Measurements from ENCODE around the gene ITGA8. TPM values are rescaled to one million over a fixed set of nuclear protein-coding genes. Genes with fewer than 3 reads are reported as not detected.

Gene ITGA8
- total RNA-seq, 2 experiments from 2014 or later = not detected

- no peak overlapping the region for H3K27ac Mint-ChIP-seq
- no peak for ATAC-seq
- peak; percentile 64 for DNase-seq
- ChIA-PET POLR2A (no interaction called here), CTCF (no interaction called here)
- H3K4me1 Mint-ChIP-seq (ENCODE audit: low read depth) = no peaks in the 10 kb centered on the region
- H3K9me3 Mint-ChIP-seq (ENCODE audit: insufficient read depth) = no peaks in the 10 kb centered on the region
- no peak overlapping the region for H3K4me3 Mint-ChIP-seq
- H3K36me3 Mint-ChIP-seq (ENCODE audit: low read depth) = no peaks in the 10 kb centered on the region
- H3K27me3 Mint-ChIP-seq (ENCODE audit: low read depth) = peaks cover 8% of the 10 kb centered on the region
Measured at GRCh38 chr10:15744217-15744865, 24.6 kb upstream of the ITGA8 start.

DNA sequence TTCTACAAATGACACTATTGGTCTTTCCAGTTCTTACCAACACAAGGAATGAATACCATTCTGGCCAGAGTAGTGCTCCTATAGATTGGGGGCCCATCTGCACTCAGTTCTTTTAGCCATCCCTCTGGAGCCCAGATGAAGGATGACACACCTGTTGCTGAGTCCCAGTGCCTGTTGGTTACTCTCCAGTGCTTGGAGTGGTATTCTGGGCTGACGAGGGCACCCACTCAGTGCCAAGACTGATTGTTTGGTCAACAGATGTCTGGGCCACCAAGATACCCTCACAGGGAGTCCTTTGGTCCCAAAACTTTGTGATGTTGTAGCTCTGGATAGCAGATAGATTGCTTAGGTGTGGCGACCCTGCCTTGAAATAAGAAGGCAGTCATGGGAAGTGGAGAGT lies 23.7 kb upstream of the ITGA8 start:
- DNase-seq (no peak), ATAC-seq (no peak)
- peaks cover 8% of the 10 kb centered on the region for H3K27me3 Mint-ChIP-seq (ENCODE audit: low read depth)
- no peaks in the 10 kb centered on the region for H3K36me3 Mint-ChIP-seq (ENCODE audit: low read depth)
- H3K4me3 Mint-ChIP-seq = no peak overlapping the region
- ChIA-PET POLR2A (no interaction called here), CTCF (no interaction called here)
- no peak overlapping the region for H3K27ac Mint-ChIP-seq
- H3K9me3 Mint-ChIP-seq (ENCODE audit: insufficient read depth) = no peaks in the 10 kb centered on the region
- no peaks in the 10 kb centered on the region for H3K4me1 Mint-ChIP-seq (ENCODE audit: low read depth)

- DNase-seq (no peak), ATAC-seq (no peak)
- Mint-ChIP-seq H3K27me3 (ENCODE audit: low read depth) (peaks cover 4% of the 10 kb centered on the region), H3K27ac (no peak overlapping the region), H3K36me3 (ENCODE audit: low read depth) (no peaks in the 10 kb centered on the region), H3K4me1 (ENCODE audit: low read depth) (no peaks in the 10 kb centered on the region), H3K4me3 (no peak overlapping the region), H3K9me3 (ENCODE audit: insufficient read depth) (no peaks in the 10 kb centered on the region)
- CTCF ChIA-PET = no interaction called here
- POLR2A ChIA-PET = no interaction called here
Measured at GRCh38 chr10:15742836-15743235, 23.1 kb upstream of the ITGA8 start.

DNA sequence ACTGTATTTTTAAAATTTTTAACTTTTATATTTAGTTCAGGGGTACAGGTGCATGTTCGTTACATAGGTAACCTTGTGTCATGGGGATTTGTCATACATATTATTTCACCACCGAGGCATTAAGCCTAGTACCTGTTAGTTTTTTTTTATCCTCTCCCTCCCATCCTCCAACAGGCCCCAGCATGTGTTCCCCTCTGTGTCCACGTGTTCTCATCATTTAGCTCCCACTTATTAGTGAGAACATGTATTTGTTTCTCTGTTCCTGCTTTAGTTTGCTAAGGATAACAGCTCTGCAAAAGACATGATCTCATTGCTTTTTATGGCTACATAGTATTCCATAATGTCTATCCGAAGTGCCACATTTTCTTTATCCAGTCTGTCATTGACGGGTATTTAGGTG lies 22.4 kb upstream of the ITGA8 start:
- Mint-ChIP-seq H3K36me3 (ENCODE audit: low read depth) (no peaks in the 10 kb centered on the region), H3K27ac (no peak overlapping the region), H3K9me3 (ENCODE audit: insufficient read depth) (no peaks in the 10 kb centered on the region), H3K4me1 (ENCODE audit: low read depth) (no peaks in the 10 kb centered on the region), H3K4me3 (no peak overlapping the region), H3K27me3 (ENCODE audit: low read depth) (peaks cover 4% of the 10 kb centered on the region)
- POLR2A ChIA-PET = no interaction called here
- CTCF ChIA-PET = no interaction called here
- ATAC-seq (no peak), DNase-seq (no peak)

DNA sequence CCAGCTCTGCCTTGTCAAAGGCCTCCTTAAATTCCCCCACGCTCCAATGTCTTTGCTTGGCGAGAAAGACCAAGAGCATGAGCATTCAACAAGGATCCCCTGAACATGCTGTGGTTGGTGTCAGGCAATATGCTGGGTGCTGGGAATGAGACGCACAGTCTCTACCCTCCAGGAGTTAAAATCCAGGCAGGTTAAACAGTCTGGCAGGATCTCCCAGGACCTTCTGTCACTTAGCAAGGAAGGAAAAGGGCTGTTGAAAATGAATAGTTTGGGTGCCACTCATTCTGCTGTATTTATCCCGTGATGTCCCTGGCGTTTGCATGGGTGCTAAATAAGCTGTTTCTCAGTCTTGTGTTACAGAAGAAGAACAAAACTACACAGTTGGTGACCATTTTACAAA lies 21.9 kb upstream of the ITGA8 start:
- Mint-ChIP-seq H3K4me3 (no peak overlapping the region), H3K27ac (no peak overlapping the region), H3K9me3 (ENCODE audit: insufficient read depth) (no peaks in the 10 kb centered on the region), H3K27me3 (ENCODE audit: low read depth) (peaks cover 4% of the 10 kb centered on the region), H3K4me1 (ENCODE audit: low read depth) (no peaks in the 10 kb centered on the region), H3K36me3 (ENCODE audit: low read depth) (no peaks in the 10 kb centered on the region)
- ATAC-seq (no peak), DNase-seq (no peak)
- ChIA-PET POLR2A (no interaction called here), CTCF (no interaction called here)

DNA sequence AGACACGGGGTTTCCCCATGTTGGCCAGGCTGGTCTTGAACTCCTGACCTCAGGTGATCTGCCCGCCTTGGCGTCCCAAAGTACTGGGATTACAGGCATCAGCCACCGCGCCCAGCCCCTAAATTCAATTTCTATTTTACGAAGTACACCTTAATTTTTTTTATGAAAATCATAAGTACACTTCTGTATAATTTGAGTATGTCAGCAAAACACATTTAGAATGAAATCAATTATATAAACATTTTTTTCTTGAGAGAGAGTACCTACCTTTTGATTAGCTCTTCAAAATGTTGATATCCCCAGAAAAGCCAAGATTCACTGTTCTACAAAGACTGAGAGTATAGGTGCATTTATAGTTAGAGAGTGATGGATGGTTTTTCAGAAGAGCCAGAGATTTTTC lies 20.5 kb upstream of the ITGA8 start:
- ATAC-seq (no peak), DNase-seq (no peak)
- H3K27ac Mint-ChIP-seq = no peak overlapping the region
- peaks cover 4% of the 10 kb centered on the region for H3K27me3 Mint-ChIP-seq (ENCODE audit: low read depth)
- no peak overlapping the region for H3K4me3 Mint-ChIP-seq
- no peaks in the 10 kb centered on the region for H3K9me3 Mint-ChIP-seq (ENCODE audit: insufficient read depth)
- CTCF ChIA-PET = no interaction called here
- H3K36me3 Mint-ChIP-seq (ENCODE audit: low read depth) = no peaks in the 10 kb centered on the region
- H3K4me1 Mint-ChIP-seq (ENCODE audit: low read depth) = no peaks in the 10 kb centered on the region
- POLR2A ChIA-PET = no interaction called here

GRCh38 chr10:15739254-15739970 lies 19.7 kb upstream of the ITGA8 start:
- H3K4me3 Mint-ChIP-seq = no peak overlapping the region
- peaks cover 4% of the 10 kb centered on the region for H3K27me3 Mint-ChIP-seq (ENCODE audit: low read depth)
- H3K27ac Mint-ChIP-seq = no peak overlapping the region
- ChIA-PET CTCF (interaction anchor here (0.8 kb wide), 1 partner anchor 13 kb away, joined by 3 read pairs; no protein-coding TSS in a partner anchor), POLR2A (no interaction called here)
- H3K4me1 Mint-ChIP-seq (ENCODE audit: low read depth) = no peaks in the 10 kb centered on the region
- ATAC-seq (no peak), DNase-seq (no peak)
- H3K36me3 Mint-ChIP-seq (ENCODE audit: low read depth) = no peaks in the 10 kb centered on the region
- H3K9me3 Mint-ChIP-seq (ENCODE audit: insufficient read depth) = no peaks in the 10 kb centered on the region

- H3K36me3 Mint-ChIP-seq (ENCODE audit: low read depth) = no peaks in the 10 kb centered on the region
- no peak for DNase-seq
- H3K27ac Mint-ChIP-seq = no peak overlapping the region
- ATAC-seq = no peak
- H3K27me3 Mint-ChIP-seq (ENCODE audit: low read depth) = peaks cover 4% of the 10 kb centered on the region
- H3K4me3 Mint-ChIP-seq = no peak overlapping the region
- CTCF ChIA-PET = no interaction called here
- POLR2A ChIA-PET = no interaction called here
- H3K9me3 Mint-ChIP-seq (ENCODE audit: insufficient read depth) = no peaks in the 10 kb centered on the region
- H3K4me1 Mint-ChIP-seq (ENCODE audit: low read depth) = no peaks in the 10 kb centered on the region
Measured at GRCh38 chr10:15738270-15738925, 18.7 kb upstream of the ITGA8 start.

DNA sequence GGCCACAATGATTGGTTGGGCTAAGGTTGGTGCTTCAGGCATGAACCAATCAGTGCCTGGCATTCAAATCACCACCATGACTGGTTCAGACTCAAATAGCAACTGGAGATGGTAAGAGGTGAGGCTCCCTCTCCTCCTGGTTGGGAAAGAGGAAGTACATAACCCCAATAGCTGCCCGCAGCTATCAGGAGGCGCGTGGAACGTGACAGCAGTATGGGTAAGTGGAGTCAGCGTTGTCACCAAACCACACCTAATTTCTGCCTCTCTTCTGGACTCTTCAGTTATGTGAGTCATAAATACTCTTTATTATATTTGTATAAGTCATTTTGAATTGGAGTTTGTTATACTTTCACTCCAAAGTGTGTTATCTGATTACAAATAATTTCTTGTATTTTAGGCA lies 17.9 kb upstream of the ITGA8 start:
- ATAC-seq = no peak
- no peaks in the 10 kb centered on the region for H3K36me3 Mint-ChIP-seq (ENCODE audit: low read depth)

DNA sequence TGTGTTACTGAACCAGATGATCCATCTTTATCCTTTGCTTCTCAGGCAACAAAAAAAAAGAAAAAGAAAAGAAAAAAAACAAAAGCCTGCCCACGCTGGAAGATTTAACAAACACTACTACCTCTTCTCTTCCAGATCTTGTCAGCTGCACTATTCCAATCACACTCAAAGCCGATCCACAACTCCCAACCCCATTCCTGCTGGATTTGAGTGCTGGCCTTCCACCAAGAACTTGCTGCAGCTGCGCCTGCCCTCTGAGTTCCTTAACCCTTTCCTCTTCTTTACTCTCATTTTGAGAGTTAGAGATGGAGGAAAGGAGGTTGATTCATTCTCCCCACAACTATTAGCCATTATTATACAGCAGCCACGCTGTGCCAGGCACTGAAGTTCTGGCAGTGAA lies 16.0 kb upstream of the ITGA8 start:
- ATAC-seq (no peak), DNase-seq (no peak)
- no peaks in the 10 kb centered on the region for H3K9me3 Mint-ChIP-seq (ENCODE audit: insufficient read depth)
- H3K36me3 Mint-ChIP-seq (ENCODE audit: low read depth) = no peaks in the 10 kb centered on the region
- ChIA-PET CTCF (no interaction called here), POLR2A (no interaction called here)
- no peaks in the 10 kb centered on the region for H3K4me1 Mint-ChIP-seq (ENCODE audit: low read depth)
- no peak overlapping the region for H3K4me3 Mint-ChIP-seq
- no peak overlapping the region for H3K27ac Mint-ChIP-seq
- H3K27me3 Mint-ChIP-seq (ENCODE audit: low read depth) = peaks cover 4% of the 10 kb centered on the region

More for the DNA sequence above, 17.9 kb upstream of the ITGA8 start:
- H3K9me3 Mint-ChIP-seq (ENCODE audit: insufficient read depth) = no peaks in the 10 kb centered on the region
- H3K27me3 Mint-ChIP-seq (ENCODE audit: low read depth) = peaks cover 4% of the 10 kb centered on the region
- no peak overlapping the region for H3K27ac Mint-ChIP-seq
- ChIA-PET POLR2A (no interaction called here), CTCF (no interaction called here)
- H3K4me1 Mint-ChIP-seq (ENCODE audit: low read depth) = no peaks in the 10 kb centered on the region
- no peak for DNase-seq
- H3K4me3 Mint-ChIP-seq = no peak overlapping the region

DNA sequence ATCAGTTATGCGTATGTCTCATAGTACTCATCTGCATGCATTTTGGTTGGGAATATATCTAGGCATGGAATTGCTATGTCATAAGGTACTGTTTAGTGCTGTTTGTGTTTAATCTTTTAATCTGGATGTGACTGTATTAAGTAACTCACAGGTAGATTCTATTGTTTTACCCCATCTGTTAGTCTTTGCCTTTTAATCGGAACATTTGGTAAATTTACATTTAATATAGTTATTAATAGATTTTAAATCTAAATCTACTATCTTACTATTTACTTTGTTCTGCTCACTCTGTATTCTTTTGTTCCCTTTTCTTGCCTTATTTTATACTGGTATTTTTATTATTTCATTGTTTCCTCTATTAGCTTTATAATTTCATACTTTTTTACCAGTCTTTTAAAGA lies 10.6 kb upstream of the ITGA8 start:
- Mint-ChIP-seq H3K4me3 (no peak overlapping the region), H3K9me3 (ENCODE audit: insufficient read depth) (no peaks in the 10 kb centered on the region), H3K4me1 (ENCODE audit: low read depth) (no peaks in the 10 kb centered on the region), H3K27me3 (ENCODE audit: low read depth) (peaks cover 8% of the 10 kb centered on the region), H3K36me3 (ENCODE audit: low read depth) (no peaks in the 10 kb centered on the region), H3K27ac (no peak overlapping the region)
- CTCF ChIA-PET = no interaction called here
- ATAC-seq (no peak), DNase-seq (no peak)
- POLR2A ChIA-PET = no interaction called here

DNA sequence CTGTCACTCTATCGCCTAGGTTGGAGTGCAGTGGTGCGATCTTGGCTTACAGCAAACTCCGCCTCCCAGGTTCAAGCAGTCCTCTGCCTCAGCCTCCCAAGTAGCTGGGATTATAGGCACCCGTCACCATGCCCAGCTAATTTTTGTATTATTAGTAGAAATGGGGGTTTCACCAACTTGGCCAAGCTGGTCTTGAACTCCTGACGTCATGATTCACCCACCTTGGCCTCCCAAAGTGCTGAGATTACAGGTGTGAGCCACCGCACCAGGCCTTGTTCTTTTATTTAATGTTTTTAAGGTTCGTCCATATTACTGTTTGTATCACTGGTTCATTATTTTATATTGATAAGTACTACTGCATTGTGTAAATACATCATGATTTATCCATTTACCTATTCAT lies 10.2 kb upstream of the ITGA8 start:
- Mint-ChIP-seq H3K27me3 (ENCODE audit: low read depth) (peaks cover 10% of the 10 kb centered on the region), H3K27ac (no peak overlapping the region), H3K36me3 (ENCODE audit: low read depth) (no peaks in the 10 kb centered on the region), H3K9me3 (ENCODE audit: insufficient read depth) (no peaks in the 10 kb centered on the region), H3K4me1 (ENCODE audit: low read depth) (no peaks in the 10 kb centered on the region), H3K4me3 (no peak overlapping the region)
- no peak for ATAC-seq
- ChIA-PET POLR2A (no interaction called here), CTCF (no interaction called here)
- no peak for DNase-seq

All from activated CD8-positive, alpha-beta T cell treated with anti-CD3 and anti-CD28 coated beads, Interleukin-2, amount 10 ng/mL, durations not matched to agents 7 days and 5 days (primary cell).